Measurements from ENCODE around the gene KIF4A.
A peak's percentile ranks its signal among the peaks of the same experiment; 100 is the strongest.
"Not testable (repeated sequence)": the region's sequence is repeated elsewhere in the genome, so short reads cannot be mapped to it uniquely, and the experiment has no call there.

Gene KIF4A, protein sequence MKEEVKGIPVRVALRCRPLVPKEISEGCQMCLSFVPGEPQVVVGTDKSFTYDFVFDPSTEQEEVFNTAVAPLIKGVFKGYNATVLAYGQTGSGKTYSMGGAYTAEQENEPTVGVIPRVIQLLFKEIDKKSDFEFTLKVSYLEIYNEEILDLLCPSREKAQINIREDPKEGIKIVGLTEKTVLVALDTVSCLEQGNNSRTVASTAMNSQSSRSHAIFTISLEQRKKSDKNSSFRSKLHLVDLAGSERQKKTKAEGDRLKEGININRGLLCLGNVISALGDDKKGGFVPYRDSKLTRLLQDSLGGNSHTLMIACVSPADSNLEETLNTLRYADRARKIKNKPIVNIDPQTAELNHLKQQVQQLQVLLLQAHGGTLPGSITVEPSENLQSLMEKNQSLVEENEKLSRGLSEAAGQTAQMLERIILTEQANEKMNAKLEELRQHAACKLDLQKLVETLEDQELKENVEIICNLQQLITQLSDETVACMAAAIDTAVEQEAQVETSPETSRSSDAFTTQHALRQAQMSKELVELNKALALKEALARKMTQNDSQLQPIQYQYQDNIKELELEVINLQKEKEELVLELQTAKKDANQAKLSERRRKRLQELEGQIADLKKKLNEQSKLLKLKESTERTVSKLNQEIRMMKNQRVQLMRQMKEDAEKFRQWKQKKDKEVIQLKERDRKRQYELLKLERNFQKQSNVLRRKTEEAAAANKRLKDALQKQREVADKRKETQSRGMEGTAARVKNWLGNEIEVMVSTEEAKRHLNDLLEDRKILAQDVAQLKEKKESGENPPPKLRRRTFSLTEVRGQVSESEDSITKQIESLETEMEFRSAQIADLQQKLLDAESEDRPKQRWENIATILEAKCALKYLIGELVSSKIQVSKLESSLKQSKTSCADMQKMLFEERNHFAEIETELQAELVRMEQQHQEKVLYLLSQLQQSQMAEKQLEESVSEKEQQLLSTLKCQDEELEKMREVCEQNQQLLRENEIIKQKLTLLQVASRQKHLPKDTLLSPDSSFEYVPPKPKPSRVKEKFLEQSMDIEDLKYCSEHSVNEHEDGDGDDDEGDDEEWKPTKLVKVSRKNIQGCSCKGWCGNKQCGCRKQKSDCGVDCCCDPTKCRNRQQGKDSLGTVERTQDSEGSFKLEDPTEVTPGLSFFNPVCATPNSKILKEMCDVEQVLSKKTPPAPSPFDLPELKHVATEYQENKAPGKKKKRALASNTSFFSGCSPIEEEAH

DNA sequence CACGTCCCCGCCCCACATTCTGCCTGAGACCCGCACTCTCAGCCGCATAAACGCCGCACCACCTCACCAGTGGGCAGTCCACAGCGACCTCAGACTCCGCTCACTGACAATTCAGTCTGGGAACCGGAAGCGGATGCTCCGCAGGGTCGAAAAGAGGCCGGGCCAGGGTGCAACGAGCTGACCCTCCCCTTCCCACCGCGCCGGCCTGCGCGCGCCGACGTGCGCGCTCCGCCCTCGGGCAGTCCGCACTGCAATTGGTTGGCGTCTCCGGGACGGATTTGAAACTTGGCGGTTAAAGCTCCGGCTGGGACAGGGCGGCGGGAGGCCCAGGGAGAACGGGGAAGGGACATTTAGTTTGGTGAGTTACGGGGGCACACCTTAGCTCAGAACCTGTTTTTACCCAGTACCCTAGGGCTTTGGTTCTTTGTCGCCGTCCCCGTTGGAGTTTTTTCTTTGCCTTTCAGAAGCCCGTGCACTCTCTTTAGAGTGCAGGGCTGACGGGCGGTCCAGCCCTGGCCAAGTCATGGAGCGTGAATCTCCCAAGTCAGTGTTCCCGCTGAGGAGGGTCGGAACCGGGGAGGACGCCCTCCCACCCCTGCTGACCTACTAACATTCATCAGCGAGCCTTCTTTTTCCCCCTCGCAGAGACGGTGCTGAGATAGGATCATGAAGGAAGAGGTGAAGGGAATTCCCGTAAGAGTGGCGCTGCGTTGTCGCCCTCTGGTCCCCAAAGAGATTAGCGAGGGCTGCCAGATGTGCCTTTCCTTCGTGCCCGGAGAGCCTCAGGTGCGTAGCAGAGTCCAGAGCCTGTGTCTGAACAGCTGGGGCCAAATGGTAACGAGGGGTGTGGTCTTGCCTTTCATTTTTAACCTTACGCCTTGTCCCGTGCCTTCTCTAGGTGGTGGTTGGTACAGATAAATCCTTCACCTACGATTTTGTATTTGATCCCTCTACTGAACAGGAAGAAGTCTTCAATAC is at the start of gene KIF4A, which contains the start of gene PDZD11:
KIF4A (plus strand) TSS at position 312 of the 978 bp plus-strand sequence; CDS start at position 667, 355 bp downstream.
PDZD11 (minus strand) TSS at position 135 of the 978 bp plus-strand sequence. CDS start 586 bp downstream, outside the sequence.
- peak; percentile 43 for DNase-seq

DNA sequence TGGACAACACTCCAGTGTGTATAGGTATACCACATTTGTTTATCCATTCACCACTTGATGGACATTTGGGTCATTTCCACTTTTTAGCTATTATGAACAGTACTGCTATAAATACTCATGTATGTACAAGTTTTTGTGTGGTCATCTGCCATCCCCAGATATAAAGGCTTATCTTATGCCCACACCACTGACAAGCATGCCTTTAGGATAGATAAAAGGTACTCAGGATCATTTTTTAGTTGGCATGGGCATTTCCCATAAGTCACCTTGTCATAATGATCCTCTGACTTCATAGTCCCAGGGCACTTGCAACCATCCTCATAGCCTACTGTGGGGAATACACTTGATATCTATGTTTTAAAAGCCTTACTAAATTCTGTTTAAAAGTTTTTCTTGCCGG is 49.2 kb upstream of the KIF4A start:
- DNase-seq: no peak

GRCh38 chrX:70241501-70241900 is 48.4 kb upstream of the KIF4A start:
- DNase-seq: no peak

DNA sequence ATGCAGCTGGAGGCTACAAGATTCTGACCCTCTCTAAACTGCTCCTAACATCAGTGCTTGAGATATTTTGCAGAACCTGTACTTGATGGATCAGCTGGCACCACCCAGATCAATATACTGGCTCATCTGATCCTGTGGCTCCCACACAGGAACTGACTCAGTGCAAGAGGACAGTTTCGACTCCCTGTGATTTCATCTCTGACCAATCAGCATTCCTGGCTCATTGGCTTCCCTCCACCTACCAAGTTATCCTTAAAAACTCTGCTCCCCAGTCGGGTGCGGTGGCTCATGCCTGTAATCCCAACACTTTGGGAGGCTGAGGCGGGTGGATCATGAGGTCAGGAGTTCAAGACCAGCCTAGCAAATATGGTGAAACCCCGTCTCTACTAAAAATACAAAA is 46.3 kb upstream of the KIF4A start:
- not testable (repeated sequence) for DNase-seq

GRCh38 chrX:70244881-70245280 is 45.0 kb upstream of the KIF4A start:
- no peak for DNase-seq

GRCh38 chrX:70247252-70247651 is 42.7 kb upstream of the KIF4A start:
- DNase-seq: no peak

GRCh38 chrX:70252491-70252890 is 37.4 kb upstream of the KIF4A start:
- no peak for DNase-seq

GRCh38 chrX:70253377-70254062 is 36.4 kb upstream of the KIF4A start:
- DNase-seq: no peak

DNA sequence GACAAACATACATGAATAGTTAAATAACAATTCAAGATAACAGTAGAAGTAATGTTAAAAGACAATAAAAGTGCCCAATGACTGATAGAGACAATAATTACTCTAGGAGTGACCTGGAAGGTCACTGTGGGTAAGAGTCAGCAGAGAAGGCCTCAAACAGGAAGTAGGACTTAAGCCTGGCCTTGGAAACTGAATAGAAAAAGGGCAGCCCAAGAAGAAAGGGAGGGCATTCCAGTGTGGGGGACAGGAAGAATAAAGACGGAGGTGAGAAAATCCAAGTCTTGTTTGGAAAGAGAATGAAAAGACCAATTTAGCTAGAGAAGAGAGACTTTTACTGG is 35.9 kb upstream of the KIF4A start:
- no peak for DNase-seq

- no peak for DNase-seq
Measured at GRCh38 chrX:70254909-70255308, 35.0 kb upstream of the KIF4A start.

- DNase-seq: no peak
Measured at GRCh38 chrX:70255452-70255851, 34.5 kb upstream of the KIF4A start.

DNA sequence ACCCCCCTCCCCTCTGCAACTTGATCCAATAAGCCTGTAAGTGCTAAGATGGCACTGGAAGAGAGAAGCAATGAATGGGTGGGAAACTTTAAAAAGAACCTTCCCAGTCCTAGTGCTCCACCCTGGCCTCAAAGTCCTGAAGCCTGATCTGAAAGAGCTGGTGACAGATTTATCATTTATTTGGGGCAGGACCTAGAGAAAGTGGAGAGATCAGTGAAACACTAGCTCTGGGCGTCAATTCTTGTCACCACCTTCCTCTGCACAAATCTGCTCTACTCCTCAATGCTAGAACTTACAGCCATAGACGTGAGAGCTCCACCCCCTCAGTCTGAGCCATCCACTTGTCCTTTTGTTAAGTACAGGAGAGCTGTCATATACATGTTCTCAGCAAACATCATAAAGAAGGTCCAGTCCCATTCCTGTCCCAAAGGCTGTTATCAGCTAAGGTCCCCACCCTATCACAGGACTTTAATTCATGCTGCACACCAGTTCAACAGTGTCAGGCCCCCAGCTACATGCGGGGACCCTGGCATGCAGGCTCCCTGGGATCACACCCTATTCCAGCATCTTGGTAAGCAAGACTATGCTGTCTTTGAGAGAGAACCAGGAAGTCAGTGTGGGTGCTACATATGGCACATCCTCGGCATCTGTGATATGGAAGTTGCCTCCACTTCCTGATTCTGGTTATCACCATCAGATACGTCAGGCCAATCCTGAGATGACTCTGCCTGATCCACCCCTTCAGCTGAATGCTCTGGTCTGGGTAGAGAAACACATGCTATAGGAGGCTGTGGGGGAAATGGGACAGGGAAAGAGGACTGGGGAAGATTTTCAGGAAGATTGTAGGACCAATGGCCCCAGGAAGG is 32.2 kb upstream of the KIF4A start:
- DNase-seq: no peak

- no peak for DNase-seq
Measured at GRCh38 chrX:70260104-70260503, 29.8 kb upstream of the KIF4A start, which contains the start of gene P2RY4. P2RY4 (minus strand) TSS chrX:70260204; CDS start chrX:70259624, 580 bp downstream.

- DNase-seq: peak; percentile 8
Measured at GRCh38 chrX:70262952-70263567, 26.8 kb upstream of the KIF4A start.

- DNase-seq: no peak
Measured at GRCh38 chrX:70264784-70265183, 25.1 kb upstream of the KIF4A start.

DNA sequence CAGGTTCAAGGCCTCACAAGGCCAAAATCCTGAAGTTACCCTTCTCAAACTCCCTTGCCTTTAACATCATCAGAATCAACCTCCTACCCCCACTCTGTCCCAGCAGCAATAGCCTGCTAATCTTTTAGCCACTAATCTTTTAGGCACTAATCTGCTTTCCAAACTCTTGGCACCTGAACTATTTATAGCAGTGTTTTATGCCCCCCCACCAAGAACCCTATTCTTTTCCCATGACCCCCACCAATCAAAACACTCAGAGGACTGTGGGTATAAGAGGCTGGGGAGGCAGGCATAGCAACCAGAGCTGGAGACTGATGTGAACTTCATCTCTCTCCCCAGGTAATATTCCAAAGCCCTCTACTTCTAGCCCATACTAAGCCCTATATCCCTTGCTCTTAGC is 21.9 kb upstream of the KIF4A start, which contains the start of gene ARR3:
ARR3 (plus strand) TSS at position 301 of the 400 bp plus-strand sequence. CDS start 1,052 bp downstream, outside the sequence.
- no peak for DNase-seq

DNA sequence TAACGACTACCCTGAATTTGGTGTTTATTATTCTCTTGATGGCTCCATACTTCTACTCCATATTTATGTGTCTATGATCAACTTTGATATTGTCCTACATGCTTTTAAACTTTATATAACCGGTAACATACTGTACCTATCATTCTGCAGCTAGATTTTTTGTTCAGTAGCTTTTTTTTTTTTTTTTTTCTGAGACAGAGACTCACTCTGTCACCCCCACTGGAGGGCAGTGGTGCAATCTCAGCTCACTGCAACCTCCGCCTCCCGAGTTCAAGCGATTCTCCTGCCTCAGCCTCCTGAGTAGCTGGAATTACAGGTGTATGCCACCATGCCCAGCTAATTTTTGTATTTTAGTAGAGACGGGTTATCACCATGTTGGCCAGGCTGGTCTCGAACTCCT is 15.9 kb upstream of the KIF4A start:
- DNase-seq: not testable (repeated sequence)

- no peak for DNase-seq
Measured at GRCh38 chrX:70279081-70279480, 10.8 kb upstream of the KIF4A start.

- no peak for DNase-seq
Measured at GRCh38 chrX:70280573-70280972, 9.3 kb upstream of the KIF4A start.
